Astrocyte (in vitro differentiated cells and primary cell): Measurements from ENCODE around the gene KCNAB1.

Experiments used
- CTCF ChIP-seq: IDR thresholded peaks from 2 replicates; pipeline ENCODE4 v1.5.1; 2011; ENCODE audit warnings: low read depth, mild to moderate bottlenecking, inconsistent platforms, low read length, moderate library complexity; ENCODE audit not compliant: insufficient read depth
- EZH2 ChIP-seq: IDR thresholded peaks from 2 replicates; pipeline ENCODE4 v1.6.1; 2012; ENCODE audit warnings: mild to moderate bottlenecking, low read length, inconsistent platforms; ENCODE audit not compliant: insufficient read depth

- TF ChIP-seq CTCF (no peak), EZH2 (no peak)
Observed at GRCh38 chr3:156211583-156211982, 91.2 kb downstream of the KCNAB1 start.
